Neural cell (in vitro differentiated cells): Measurements from ENCODE around the gene MAP4K3.

Source experiments
- EP300 ChIP-seq: fragments of 450-650 bp; conservative IDR thresholded peaks from 2 replicates; pipeline ENCODE4 v1.6.1; 2014; ENCODE audit warnings: antibody characterized with exemption, mild to moderate bottlenecking, moderate library complexity; ENCODE audit not compliant: poor library complexity, severe bottlenecking
- TF ChIP-seq, protein P1 (sequence below): fragments of 450-650 bp; IDR thresholded peaks from 2 replicates; pipeline ENCODE4 v1.5.1; 2014; ENCODE audit warnings: antibody characterized with exemption, mild to moderate bottlenecking, moderate library complexity; ENCODE audit not compliant: poor library complexity, severe bottlenecking

- TF ChIP-seq, protein P1, sequence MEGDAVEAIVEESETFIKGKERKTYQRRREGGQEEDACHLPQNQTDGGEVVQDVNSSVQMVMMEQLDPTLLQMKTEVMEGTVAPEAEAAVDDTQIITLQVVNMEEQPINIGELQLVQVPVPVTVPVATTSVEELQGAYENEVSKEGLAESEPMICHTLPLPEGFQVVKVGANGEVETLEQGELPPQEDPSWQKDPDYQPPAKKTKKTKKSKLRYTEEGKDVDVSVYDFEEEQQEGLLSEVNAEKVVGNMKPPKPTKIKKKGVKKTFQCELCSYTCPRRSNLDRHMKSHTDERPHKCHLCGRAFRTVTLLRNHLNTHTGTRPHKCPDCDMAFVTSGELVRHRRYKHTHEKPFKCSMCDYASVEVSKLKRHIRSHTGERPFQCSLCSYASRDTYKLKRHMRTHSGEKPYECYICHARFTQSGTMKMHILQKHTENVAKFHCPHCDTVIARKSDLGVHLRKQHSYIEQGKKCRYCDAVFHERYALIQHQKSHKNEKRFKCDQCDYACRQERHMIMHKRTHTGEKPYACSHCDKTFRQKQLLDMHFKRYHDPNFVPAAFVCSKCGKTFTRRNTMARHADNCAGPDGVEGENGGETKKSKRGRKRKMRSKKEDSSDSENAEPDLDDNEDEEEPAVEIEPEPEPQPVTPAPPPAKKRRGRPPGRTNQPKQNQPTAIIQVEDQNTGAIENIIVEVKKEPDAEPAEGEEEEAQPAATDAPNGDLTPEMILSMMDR = no peak
- TF ChIP-seq EP300 = no peak
Measured at GRCh38 chr2:39408351-39409136, 28.5 kb downstream of the MAP4K3 start.
